B cell (primary cell): ENCODE results near the gene DAB1. TPM values are rescaled to one million over a fixed set of nuclear protein-coding genes. Genes with fewer than 3 reads are reported as not detected.

ENCODE experiments used
- ATAC-seq: fragments of 200-7000 bp; cut with Tn5 transposase; one replicate; pipeline ENCODE4 v1.10.0; 2021; ENCODE audit warnings: low read depth, mild to moderate bottlenecking, moderate number of reproducible peaks, moderate library complexity
- CTCF ChIA-PET: fragments of 350-600 bp; sonication (Branson Sonifier 250); formaldehyde crosslinking; loops from one replicate; lab custom pipeline; 2021; ENCODE audit warnings: antibody characterized with exemption, inconsistent platforms; lab: Charles Lee
- POLR2A ChIA-PET: fragments of 350-600 bp; sonication (Branson Sonifier 250); formaldehyde crosslinking; loops from one replicate; lab custom pipeline; 2021; ENCODE audit warnings: antibody characterized with exemption; lab: Charles Lee
- DNase-seq: peaks from one replicate; pipeline ENCODE4 v3.0.0; 2013
- H2AFZ ChIP-seq: 2 replicates; pipeline ENCODE4 v1.6.1; 2012; ENCODE audit warnings: mild to moderate bottlenecking, low read depth, low read length; ENCODE audit not compliant: insufficient read depth, poor library complexity, severe bottlenecking
- H3K27ac ChIP-seq, 2 donors: 1 replicate in 1 of 2; 2 replicates in 1 of 2; pipeline ENCODE4 v1.5.1; 2012 to 2013; ENCODE audit warnings: low read length in 2 of 2, mild to moderate bottlenecking in 2 of 2, moderate library complexity in 1 of 2
- H3K27me3 ChIP-seq, 4 experiments: fragments of 200-600 bp in 1 of 4; sonication (generic) in 1 of 4; replicated peaks in 1 of 4; 1 replicate in 2 of 4; 2 replicates in 2 of 4; pipeline versions ENCODE4 v1.6.1 to v1.7.0; 2013 to 2016; ENCODE audit warnings: low read length in 3 of 4, mild to moderate bottlenecking in 2 of 4, mixed read lengths in 1 of 4, moderate library complexity in 1 of 4; ENCODE audit not compliant: insufficient read depth in 4 of 4, control insufficient read depth in 3 of 4; ENCODE audit errors: control extremely low read depth in 1 of 4
- H3K36me3 ChIP-seq, 2 experiments: replicated peaks in 1 of 2; 1 replicate in 1 of 2; 2 replicates in 1 of 2; pipeline versions ENCODE4 v1.6.1 to v1.7.1; 2013; ENCODE audit warnings: low read length in 1 of 2; ENCODE audit not compliant: insufficient read depth in 2 of 2, control insufficient read depth in 1 of 2; ENCODE audit errors: control extremely low read depth in 1 of 2, extremely low read depth in 1 of 2
- H3K4me1 ChIP-seq, 2 donors: fragments of 200-600 bp in 1 of 2; sonication (generic) in 1 of 2; 1 replicate in 1 of 2; 2 replicates in 1 of 2; pipeline versions ENCODE4 v1.5.1 to v1.6.1; 2013 to 2017; ENCODE audit warnings: low read length in 2 of 2; ENCODE audit not compliant: control insufficient read depth in 2 of 2, insufficient read depth in 2 of 2
- H3K4me2 ChIP-seq: replicated peaks from 2 replicates; pipeline ENCODE3; 2012; ENCODE audit warnings: mild to moderate bottlenecking, low read depth, low read length; ENCODE audit not compliant: poor library complexity, severe bottlenecking
- H3K4me3 ChIP-seq, 5 experiments: fragments of 200-600 bp in 1 of 5; sonication (generic) in 1 of 5; 1 replicate in 3 of 5; 2 replicates in 2 of 5; pipeline versions ENCODE4 v1.5.1 to v1.7.0; 2011 to 2016; ENCODE audit warnings: low read length in 4 of 5, mild to moderate bottlenecking in 4 of 5, low read depth in 2 of 5, control low read depth in 1 of 5, moderate library complexity in 1 of 5; ENCODE audit not compliant: insufficient read depth in 1 of 5; ENCODE audit errors: control extremely low read depth in 1 of 5, extremely low read depth in 1 of 5
- H3K79me2 ChIP-seq: fragments of 200-600 bp; sonication (generic); one replicate; pipeline ENCODE4 v1.6.0; 2016; ENCODE audit warnings: low read length; ENCODE audit not compliant: control insufficient read depth, insufficient read depth
- H3K9ac ChIP-seq: fragments of 200-600 bp; sonication (generic); 2 replicates; pipeline ENCODE4 v1.6.1; 2017; ENCODE audit warnings: mild to moderate bottlenecking, low read length, moderate library complexity
- H3K9me3 ChIP-seq, 3 donors: one replicate each; pipeline versions ENCODE4 v1.6.1 to v1.7.1; 2013; ENCODE audit warnings: low read length in 2 of 3; ENCODE audit not compliant: control insufficient read depth in 2 of 3, insufficient read depth in 1 of 3; ENCODE audit errors: control extremely low read depth in 1 of 3
- H4K20me1 ChIP-seq: 2 replicates; pipeline ENCODE4 v1.6.0; 2012; ENCODE audit warnings: mild to moderate bottlenecking, low read length; ENCODE audit not compliant: insufficient read depth, control insufficient read depth, poor library complexity, severe bottlenecking
- H3K27ac Mint-ChIP-seq: one replicate; pipeline ENCODE4 v1.8.0; 2021; ENCODE audit warnings: mixed read lengths
- H3K27me3 Mint-ChIP-seq: one replicate; pipeline ENCODE4 v1.8.0; 2021; ENCODE audit warnings: mixed read lengths
- H3K4me1 Mint-ChIP-seq: one replicate; pipeline ENCODE4 v1.8.0; 2021; ENCODE audit warnings: mixed read lengths
- H3K4me3 Mint-ChIP-seq: one replicate; pipeline ENCODE4 v1.8.0; 2021; ENCODE audit warnings: mixed read lengths
- H3K9me3 Mint-ChIP-seq: one replicate; pipeline ENCODE4 v1.8.0; 2022; ENCODE audit warnings: mixed read lengths; ENCODE audit not compliant: insufficient read depth
- EZH2 ChIP-seq: IDR thresholded peaks from 2 replicates; pipeline ENCODE4 v1.6.1; 2012; ENCODE audit warnings: borderline replicate concordance, low read depth, mild to moderate bottlenecking, moderate library complexity, low read length; ENCODE audit not compliant: insufficient read depth, poor library complexity, severe bottlenecking
- WGBS: methylation state at CpG from one replicate; pipeline ENCODE4 v1.1.5; 2013; ENCODE audit warnings: missing lambda C conversion rate; ENCODE audit not compliant: insufficient coverage; 5-methylcytosine and 5-hydroxymethylcytosine counted together
- intact Hi-C: fragments of 100-400 bp; cut with micrococcal nuclease; formaldehyde crosslinking; loops from one replicate; pipeline ENCODE4 v1.10.0; 2022
- polyA plus RNA-seq: library from polyadenylated mRNA; depleted of rRNA; stranded (reverse); fragments of >200 nt; gene quantifications from 2 replicates; pipeline ENCODE4 v1.2.3, GENCODE V29; 2012
- total RNA-seq, 2 donors: library from RNA; stranded (reverse); fragments of 120-200 nt in 1 of 2; gene quantifications; 1 replicate in 1 of 2; 2 replicates in 1 of 2; pipeline versions ENCODE4 v1.2.3 to v1.2.4, GENCODE V29; 2013 to 2022
- TF ChIP-seq, protein P1 (sequence below): fragments of 200-600 bp; IDR thresholded peaks from one replicate; pipeline ENCODE4 v1.8.0; 2022; ENCODE audit warnings: antibody characterized with exemption, mild to moderate bottlenecking

Gene DAB1
- total and polyA plus RNA-seq, 2 donors (not counting 1 experiment from before 2014, with no cell fraction given) = not detected

- Histone ChIP-seq H3K4me1 (no peaks in the 10 kb centered on the region), H3K4me3 (no peak overlapping the region), H3K79me2 (no peaks in the 10 kb centered on the region), H3K36me3 (no peaks in the 10 kb centered on the region), H3K27me3 (no peaks in the 10 kb centered on the region), H2AFZ (no peak overlapping the region), H4K20me1 (no peaks in the 10 kb centered on the region), H3K27ac (no peak overlapping the region), H3K9me3 (no peaks in the 10 kb centered on the region), H3K4me2 (no peak overlapping the region), H3K9ac (no peak overlapping the region)
- ATAC-seq (no peak), DNase-seq (no peak)
- no peak overlapping the region for H3K4me3 Mint-ChIP-seq
- H3K27ac Mint-ChIP-seq = no peak overlapping the region
- POLR2A ChIA-PET = no interaction called here
- CTCF ChIA-PET = no interaction called here
- no peak for TF ChIP-seq EZH2
- TF ChIP-seq, protein P1, sequence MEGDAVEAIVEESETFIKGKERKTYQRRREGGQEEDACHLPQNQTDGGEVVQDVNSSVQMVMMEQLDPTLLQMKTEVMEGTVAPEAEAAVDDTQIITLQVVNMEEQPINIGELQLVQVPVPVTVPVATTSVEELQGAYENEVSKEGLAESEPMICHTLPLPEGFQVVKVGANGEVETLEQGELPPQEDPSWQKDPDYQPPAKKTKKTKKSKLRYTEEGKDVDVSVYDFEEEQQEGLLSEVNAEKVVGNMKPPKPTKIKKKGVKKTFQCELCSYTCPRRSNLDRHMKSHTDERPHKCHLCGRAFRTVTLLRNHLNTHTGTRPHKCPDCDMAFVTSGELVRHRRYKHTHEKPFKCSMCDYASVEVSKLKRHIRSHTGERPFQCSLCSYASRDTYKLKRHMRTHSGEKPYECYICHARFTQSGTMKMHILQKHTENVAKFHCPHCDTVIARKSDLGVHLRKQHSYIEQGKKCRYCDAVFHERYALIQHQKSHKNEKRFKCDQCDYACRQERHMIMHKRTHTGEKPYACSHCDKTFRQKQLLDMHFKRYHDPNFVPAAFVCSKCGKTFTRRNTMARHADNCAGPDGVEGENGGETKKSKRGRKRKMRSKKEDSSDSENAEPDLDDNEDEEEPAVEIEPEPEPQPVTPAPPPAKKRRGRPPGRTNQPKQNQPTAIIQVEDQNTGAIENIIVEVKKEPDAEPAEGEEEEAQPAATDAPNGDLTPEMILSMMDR = no peak
- peaks cover 16% of the 10 kb centered on the region for H3K27me3 Mint-ChIP-seq
- no peaks in the 10 kb centered on the region for H3K4me1 Mint-ChIP-seq
- intact Hi-C loops = no loop called here
- WGBS = no CpG with 5 or more reads among the region's 2 CpGs
- no peaks in the 10 kb centered on the region for H3K9me3 Mint-ChIP-seq
Observed at GRCh38 chr1:57289781-57290180, 134.1 kb downstream of the DAB1 start.

GRCh38 chr1:57285992-57286391 lies 137.9 kb downstream of the DAB1 start:
- DNase-seq (no peak), ATAC-seq (no peak)
- Histone ChIP-seq H4K20me1 (no peaks in the 10 kb centered on the region), H3K4me3 (no peak overlapping the region), H3K4me1 (no peaks in the 10 kb centered on the region), H3K9ac (no peak overlapping the region), H3K4me2 (no peak overlapping the region), H3K9me3 (no peaks in the 10 kb centered on the region), H3K27ac (no peak overlapping the region), H3K79me2 (no peaks in the 10 kb centered on the region), H3K27me3 (no peaks in the 10 kb centered on the region), H3K36me3 (no peaks in the 10 kb centered on the region), H2AFZ (no peak overlapping the region)
- ChIA-PET CTCF (no interaction called here), POLR2A (no interaction called here)
- intact Hi-C loops = no loop called here
- Mint-ChIP-seq H3K27me3 (peaks cover 15% of the 10 kb centered on the region), H3K27ac (no peak overlapping the region), H3K4me1 (no peaks in the 10 kb centered on the region), H3K9me3 (no peaks in the 10 kb centered on the region), H3K4me3 (no peak overlapping the region)
- TF ChIP-seq, protein P1 = no peak
- TF ChIP-seq EZH2 = no peak
- no CpG with 5 or more reads among the region's 2 CpGs for WGBS
